IMR-90 (cell line): ENCODE measurements around the gene NUP43. TPM values are rescaled to one million over a fixed set of nuclear protein-coding genes. Genes with fewer than 3 reads are reported as not detected.

Experiments
- ATAC-seq: fragments of 200-7000 bp; cut with Tn5 transposase; 2 replicates; pipeline ENCODE4 v1.9.1; 2020; ENCODE audit warnings: low read depth, mild to moderate bottlenecking, moderate library complexity
- BruUV-seq: library from RNA; stranded (reverse); fragments of 400-500 nt; replicated peaks from 2 replicates; lab custom pipeline; 2021; lab: Mats Ljungman, UMichigan
- CTCF ChIA-PET: fragments of 300-600 bp; formaldehyde crosslinking; extraction: SDS; loops from one replicate; lab custom pipeline; 2021; ENCODE audit warnings: antibody characterized with exemption; lab: Yijun Ruan, JAX
- POLR2A ChIA-PET: fragments of 300-600 bp; sonication (Branson Sonifier 250); formaldehyde crosslinking; loops from one replicate; lab custom pipeline; 2022; ENCODE audit warnings: antibody characterized with exemption; ENCODE audit not compliant: unreplicated experiment; lab: Charles Lee
- DNase-seq: peaks from one replicate; pipeline ENCODE4 v3.0.0; 2013
- H2AFZ ChIP-seq: replicated peaks from 2 replicates; pipeline ENCODE3; 2013; ENCODE audit warnings: low read length, mild to moderate bottlenecking; ENCODE audit not compliant: poor library complexity
- H2AK5ac ChIP-seq: 2 replicates; pipeline ENCODE4 v1.6.1; 2013; ENCODE audit warnings: low read depth, low read length, inconsistent platforms
- H2AK9ac ChIP-seq: replicated peaks from 2 replicates; pipeline ENCODE3; 2013; ENCODE audit warnings: mild to moderate bottlenecking, low read depth, low read length, moderate library complexity; ENCODE audit not compliant: poor library complexity
- H2BK120ac ChIP-seq: 2 replicates; pipeline ENCODE4 v1.6.1; 2013; ENCODE audit warnings: low read depth, low read length, inconsistent platforms
- H2BK15ac ChIP-seq: 3 replicates; pipeline ENCODE4 v1.6.1; 2013; ENCODE audit warnings: low read depth, low read length, inconsistent platforms
- H2BK20ac ChIP-seq: 2 replicates; pipeline ENCODE4 v1.6.1; 2013; ENCODE audit warnings: low read depth, mild to moderate bottlenecking, inconsistent platforms, low read length, moderate library complexity
- H2BK5ac ChIP-seq: 2 replicates; pipeline ENCODE4 v1.6.1; 2013; ENCODE audit warnings: mild to moderate bottlenecking, low read depth, low read length, inconsistent platforms; ENCODE audit not compliant: poor library complexity, severe bottlenecking
- H3K14ac ChIP-seq: replicated peaks from 2 replicates; pipeline ENCODE4 v1.6.1; 2013; ENCODE audit warnings: low read depth, low read length, inconsistent platforms
- H3K18ac ChIP-seq: 2 replicates; pipeline ENCODE4 v1.6.1; 2013; ENCODE audit warnings: low read depth, low read length, control low read depth
- H3K23ac ChIP-seq: 2 replicates; pipeline ENCODE4 v1.6.1; 2013; ENCODE audit warnings: low read depth, low read length, inconsistent platforms
- H3K27ac ChIP-seq: 2 replicates; pipeline ENCODE4 v1.5.1; 2013; ENCODE audit warnings: mild to moderate bottlenecking, control low read depth, low read length; ENCODE audit not compliant: insufficient read depth
- H3K27me3 ChIP-seq: 2 replicates; pipeline ENCODE4 v1.6.1; 2013; ENCODE audit warnings: low read length; ENCODE audit not compliant: control insufficient read depth, insufficient read depth
- H3K36me3 ChIP-seq: 2 replicates; pipeline ENCODE4 v1.6.1; 2013; ENCODE audit warnings: low read length, mixed read lengths; ENCODE audit not compliant: control insufficient read depth, insufficient read depth
- H3K4ac ChIP-seq: 2 replicates; pipeline ENCODE4 v1.6.1; 2013; ENCODE audit warnings: low read depth, low read length, inconsistent platforms
- H3K4me1 ChIP-seq: 2 replicates; pipeline ENCODE4 v1.6.1; 2013; ENCODE audit warnings: low read length, mixed read lengths; ENCODE audit not compliant: control insufficient read depth, insufficient read depth
- H3K4me2 ChIP-seq: 2 replicates; pipeline ENCODE4 v1.6.1; 2013; ENCODE audit warnings: low read depth, mild to moderate bottlenecking, control low read depth, low read length, moderate library complexity
- H3K4me3 ChIP-seq: 2 replicates; pipeline ENCODE4 v1.5.1; 2013; ENCODE audit warnings: low read depth, mild to moderate bottlenecking, control low read depth, low read length, moderate library complexity; ENCODE audit not compliant: insufficient read depth
- H3K56ac ChIP-seq: 2 replicates; pipeline ENCODE4 v1.6.1; 2013; ENCODE audit warnings: low read length, inconsistent platforms; ENCODE audit not compliant: insufficient read depth; ENCODE audit errors: extremely low read depth
- H3K79me1 ChIP-seq, 2 experiments: 2 replicates each; pipeline ENCODE4 v1.6.1; 2013; ENCODE audit warnings: low read length in 2 of 2, inconsistent platforms in 1 of 2, low read depth in 1 of 2
- H3K9ac ChIP-seq: 2 replicates; pipeline ENCODE4 v1.6.1; 2013; ENCODE audit warnings: low read depth, low read length, control low read depth
- H3K9me1 ChIP-seq: 2 replicates; pipeline ENCODE4 v1.6.1; 2013; ENCODE audit warnings: low read length, inconsistent platforms; ENCODE audit not compliant: insufficient read depth
- H3K9me3 ChIP-seq: 2 replicates; pipeline ENCODE4 v1.6.1; 2013; ENCODE audit warnings: low read length; ENCODE audit not compliant: control insufficient read depth, insufficient read depth
- H4K20me1 ChIP-seq: 2 replicates; pipeline ENCODE4 v1.6.1; 2013; ENCODE audit warnings: low read length, inconsistent platforms; ENCODE audit not compliant: insufficient read depth
- H4K5ac ChIP-seq: 2 replicates; pipeline ENCODE4 v1.6.1; 2013; ENCODE audit warnings: mild to moderate bottlenecking, low read depth, low read length, control low read depth
- H4K8ac ChIP-seq, 2 experiments: 2 replicates each; pipeline ENCODE4 v1.6.1; 2013; ENCODE audit warnings: low read depth in 2 of 2, low read length in 2 of 2, control low read depth in 1 of 2, inconsistent platforms in 1 of 2
- H4K91ac ChIP-seq: 2 replicates; pipeline ENCODE4 v1.6.1; 2013; ENCODE audit warnings: low read depth, low read length, inconsistent platforms; ENCODE audit not compliant: insufficient read depth
- BHLHE40 ChIP-seq: fragments of 150-350 bp; IDR thresholded peaks from 2 replicates; pipeline ENCODE4 v1.6.1; 2016; ENCODE audit warnings: mild to moderate bottlenecking, low read depth, low read length
- CTCF ChIP-seq: conservative IDR thresholded peaks from 2 replicates; pipeline ENCODE4 v1.5.1; 2012; ENCODE audit warnings: mild to moderate bottlenecking, low read depth, low read length, improper control_type of control experiment
- FOS ChIP-seq: fragments of 150-350 bp; IDR thresholded peaks from 2 replicates; pipeline ENCODE4 v1.6.1; 2016; ENCODE audit warnings: low read depth, low read length
- MAFK ChIP-seq: IDR thresholded peaks from 2 replicates; pipeline ENCODE4 v1.6.1; 2012; ENCODE audit warnings: low read depth, low read length, improper control_type of control experiment
- MAZ ChIP-seq: IDR thresholded peaks from 2 replicates; pipeline ENCODE4 v1.6.1; 2012; ENCODE audit warnings: low read depth, mild to moderate bottlenecking, low read length, improper control_type of control experiment, moderate library complexity, borderline replicate concordance
- MXI1 ChIP-seq: IDR thresholded peaks from 2 replicates; pipeline ENCODE4 v1.6.1; 2012; ENCODE audit warnings: low read depth, mild to moderate bottlenecking, low read length, moderate library complexity, borderline replicate concordance
- NFE2L2 ChIP-seq: fragments of 150-350 bp; IDR thresholded peaks from 2 replicates; pipeline ENCODE4 v1.6.1; 2016; ENCODE audit warnings: low read depth, mild to moderate bottlenecking, low read length
- RAD21 ChIP-seq: IDR thresholded peaks from 2 replicates; pipeline ENCODE4 v1.6.1; 2012; ENCODE audit warnings: low read length, improper control_type of control experiment
- RCOR1 ChIP-seq: IDR thresholded peaks from 2 replicates; pipeline ENCODE4 v1.6.1; 2012; ENCODE audit warnings: mild to moderate bottlenecking, low read length, improper control_type of control experiment; ENCODE audit not compliant: insufficient replicate concordance
- RFX5 ChIP-seq: IDR thresholded peaks from 2 replicates; pipeline ENCODE4 v1.8.0; 2012; ENCODE audit warnings: low read depth, mild to moderate bottlenecking, low read length, moderate library complexity
- SMC3 ChIP-seq: fragments of 150-350 bp; IDR thresholded peaks from 2 replicates; pipeline ENCODE4 v1.6.1; 2016; ENCODE audit warnings: low read depth, mild to moderate bottlenecking, antibody characterized with exemption, low read length, moderate library complexity
- USF2 ChIP-seq: fragments of 150-350 bp; IDR thresholded peaks from 2 replicates; pipeline ENCODE4 v1.6.1; 2017; ENCODE audit warnings: mild to moderate bottlenecking, antibody characterized with exemption, low read length, low read depth
- WGBS, 2 experiments: methylation state at CpG; one replicate each; pipeline versions ENCODE4 v1.1.5 to v1.1.7; 2013; ENCODE audit warnings: missing lambda C conversion rate in 2 of 2; ENCODE audit not compliant: insufficient read length in 1 of 2; ENCODE audit errors: extremely low coverage in 2 of 2; 5-methylcytosine and 5-hydroxymethylcytosine counted together
- dilution Hi-C: fragments of 300-500 bp; cut with HindIII; formaldehyde crosslinking; loops from one replicate; pipeline ENCODE4 v1.14.3; 2018; ENCODE audit warnings: low sequenced_read_pairs; ENCODE audit not compliant: unreplicated experiment
- in situ Hi-C: fragments of 300-500 bp; cut with MboI; formaldehyde crosslinking; loops from 3 replicates; pipeline ENCODE4 v1.14.3; 2019; ENCODE audit warnings: low sequenced_read_pairs, inconsistent platforms, mixed read lengths
- intact Hi-C: fragments of 100-400 bp; cut with micrococcal nuclease; formaldehyde crosslinking; loops from 2 replicates; pipeline ENCODE4 v1.10.0; 2022
- polyA plus RNA-seq, 3 experiments: library from polyadenylated mRNA; depleted of rRNA; stranded (reverse); fragments of >200 nt; gene quantifications; 2 replicates each; pipeline ENCODE4 v1.2.3, GENCODE V29; 2012; ENCODE audit warnings: low replicate concordance in 1 of 3
- total RNA-seq: library from RNA; depleted of rRNA; stranded (reverse); fragments of >200 nt; gene quantifications from 2 replicates; pipeline ENCODE4 v1.2.3, GENCODE V29; 2012
- TF ChIP-seq, protein P1 (sequence below): fragments of 150-350 bp; IDR thresholded peaks from 2 replicates; pipeline ENCODE4 v1.6.1; 2016; ENCODE audit warnings: low read depth, mild to moderate bottlenecking, low read length, moderate library complexity, borderline replicate concordance

Gene NUP43
- total and polyA plus RNA-seq, 2 of the 4 experiments (the other 2 are of a cell fraction), result 14.2 to 40.5 TPM

DNA sequence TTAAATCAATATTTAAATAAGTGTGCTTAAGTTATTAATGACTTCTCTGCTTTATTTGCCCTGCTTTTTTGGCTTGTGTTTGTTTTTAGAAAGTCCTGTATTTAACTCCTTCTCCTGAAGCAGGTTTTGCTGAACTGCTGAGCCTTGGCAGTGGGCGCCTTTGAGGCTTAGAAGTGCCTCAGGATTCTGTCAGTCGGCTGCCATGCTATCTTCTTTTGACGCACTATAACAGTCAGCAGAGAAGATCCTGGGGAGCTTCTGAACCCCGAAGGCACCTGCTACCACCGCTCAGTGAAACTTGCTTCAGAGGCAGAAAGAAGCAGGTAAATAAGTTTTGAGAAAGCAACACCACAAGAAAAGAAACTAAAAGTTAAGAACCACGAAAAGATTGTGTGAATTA is 25.6 kb upstream of the NUP43 start:
- no peak overlapping the region for H4K8ac ChIP-seq
- H3K4me2 ChIP-seq, result no peak overlapping the region
- no peak overlapping the region for H3K18ac ChIP-seq
- POLR2A ChIA-PET, result no interaction called here
- no peak overlapping the region for H2AFZ ChIP-seq
- CTCF ChIA-PET, result no interaction called here
- in situ Hi-C loops (no loop called here), dilution Hi-C loops (no loop called here), intact Hi-C loops (no loop called here)
- H4K91ac ChIP-seq, result no peak overlapping the region
- H2BK20ac ChIP-seq, result no peak overlapping the region
- H3K23ac ChIP-seq, result no peak overlapping the region
- WGBS, 2 experiments, result 92% methylated on average over 2 of the region's 6 CpGs; no CpG with 5 or more reads in 1 of the 2 experiments
- H3K14ac ChIP-seq, result no peak overlapping the region
- H2AK9ac ChIP-seq, result no peak overlapping the region
- H3K4me1 ChIP-seq, result no peaks in the 10 kb centered on the region
- H2BK120ac ChIP-seq, result no peak overlapping the region
- no peak overlapping the region for H3K4me3 ChIP-seq
- H2BK15ac ChIP-seq, result no peak overlapping the region
- H2AK5ac ChIP-seq, result no peak overlapping the region
- H3K9me1 ChIP-seq, result no peaks in the 10 kb centered on the region; the same call in 1 of the 2 replicates
- DNase-seq, result no peak
- H3K9me3 ChIP-seq, result no peaks in the 10 kb centered on the region
- no TSS peak for BruUV-seq
- no peak overlapping the region for H3K9ac ChIP-seq
- TF ChIP-seq FOS (no peak), BHLHE40 (no peak), RCOR1 (no peak), MAFK (no peak), CTCF (no peak), MXI1 (no peak), RAD21 (no peak), SMC3 (no peak), NFE2L2 (no peak), USF2 (no peak), MAZ (no peak), RFX5 (no peak)
- TF ChIP-seq, protein P1, sequence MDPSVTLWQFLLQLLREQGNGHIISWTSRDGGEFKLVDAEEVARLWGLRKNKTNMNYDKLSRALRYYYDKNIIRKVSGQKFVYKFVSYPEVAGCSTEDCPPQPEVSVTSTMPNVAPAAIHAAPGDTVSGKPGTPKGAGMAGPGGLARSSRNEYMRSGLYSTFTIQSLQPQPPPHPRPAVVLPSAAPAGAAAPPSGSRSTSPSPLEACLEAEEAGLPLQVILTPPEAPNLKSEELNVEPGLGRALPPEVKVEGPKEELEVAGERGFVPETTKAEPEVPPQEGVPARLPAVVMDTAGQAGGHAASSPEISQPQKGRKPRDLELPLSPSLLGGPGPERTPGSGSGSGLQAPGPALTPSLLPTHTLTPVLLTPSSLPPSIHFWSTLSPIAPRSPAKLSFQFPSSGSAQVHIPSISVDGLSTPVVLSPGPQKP, result no peak
- H4K5ac ChIP-seq, result no peak overlapping the region
- no peak overlapping the region for H3K27ac ChIP-seq
- H3K4ac ChIP-seq, result no peak overlapping the region
- H2BK5ac ChIP-seq, result no peak overlapping the region
- H3K56ac ChIP-seq, result no peak overlapping the region
- no peaks in the 10 kb centered on the region for H4K20me1 ChIP-seq
- no peak for ATAC-seq
- peaks cover 18% of the 10 kb centered on the region for H3K36me3 ChIP-seq
- H3K79me1 ChIP-seq, result peaks cover 10 to 17% of the 10 kb centered on the region in 2 experiments
- H3K27me3 ChIP-seq, result no peaks in the 10 kb centered on the region
